A673 (cell line): Measurements from ENCODE around the gene SPTAN1. TPM values are rescaled to one million over a fixed set of nuclear protein-coding genes. Genes with fewer than 3 reads are reported as not detected.
"Not testable (repeated sequence)": the region's sequence is repeated elsewhere in the genome, so short reads cannot be mapped to it uniquely, and the experiment has no call there.

Experiments used
- BruUV-seq: library from RNA; stranded (reverse); fragments of 400-500 nt; replicated peaks from 2 replicates; lab custom pipeline; 2021; lab: Mats Ljungman, UMichigan
- CTCF ChIA-PET: fragments of 300-600 bp; sonication (Branson Sonifier 250); formaldehyde crosslinking; loops from one replicate; lab custom pipeline; 2022; ENCODE audit warnings: antibody characterized with exemption; lab: Charles Lee
- POLR2A ChIA-PET: fragments of 300-600 bp; sonication (Branson Sonifier 250); formaldehyde crosslinking; loops from one replicate; lab custom pipeline; 2022; ENCODE audit warnings: antibody characterized with exemption; ENCODE audit not compliant: low non-redundant PET; lab: Charles Lee
- DNase-seq: peaks from one replicate; pipeline ENCODE4 v3.0.0-alpha.2; 2015; ENCODE audit warnings: low spot score
- H3K27ac ChIP-seq: fragments of 200-600 bp; sonication (generic); 2 replicates; pipeline ENCODE4 v1.5.1; 2016; ENCODE audit warnings: mixed run types, low read depth, mild to moderate bottlenecking, mixed read lengths, antibody characterized with exemption, low read length; ENCODE audit not compliant: poor library complexity, severe bottlenecking
- H3K27me3 ChIP-seq: fragments of 200-600 bp; sonication (generic); replicated peaks from 2 replicates; pipeline ENCODE4 v1.6.1; 2017; ENCODE audit warnings: mixed run types, low read depth, mild to moderate bottlenecking, mixed read lengths, antibody characterized with exemption, low read length; ENCODE audit not compliant: insufficient read depth, poor library complexity
- H3K36me3 ChIP-seq: fragments of 200-600 bp; sonication (generic); 2 replicates; pipeline ENCODE4 v1.6.1; 2016; ENCODE audit warnings: mixed run types, mild to moderate bottlenecking, mixed read lengths, antibody characterized with exemption, low read length; ENCODE audit not compliant: insufficient read depth, poor library complexity, severe bottlenecking
- H3K4me1 ChIP-seq: fragments of 200-600 bp; sonication (generic); 2 replicates; pipeline ENCODE4 v1.6.1; 2017; ENCODE audit warnings: mixed run types, mild to moderate bottlenecking, mixed read lengths, antibody characterized with exemption, low read length; ENCODE audit not compliant: insufficient read depth, poor library complexity, severe bottlenecking
- H3K4me3 ChIP-seq: fragments of 200-600 bp; sonication (generic); 2 replicates; pipeline ENCODE4 v1.5.1; 2016; ENCODE audit warnings: low read depth, mixed run types, mild to moderate bottlenecking, mixed read lengths, low read length; ENCODE audit not compliant: poor library complexity, severe bottlenecking
- H3K9me3 ChIP-seq: fragments of 200-600 bp; sonication (generic); 2 replicates; pipeline ENCODE4 v1.6.1; 2016; ENCODE audit warnings: mixed run types, low read depth, mild to moderate bottlenecking, mixed read lengths, antibody characterized with exemption, low read length; ENCODE audit not compliant: poor library complexity, severe bottlenecking
- CTCF ChIP-seq: fragments of 300-800, 200-600 bp; sonication (generic); conservative IDR thresholded peaks from 2 replicates; pipeline ENCODE4 v1.5.1; 2017; ENCODE audit warnings: low read depth, mild to moderate bottlenecking, antibody characterized with exemption, low read length, moderate library complexity, mixed read lengths
- EZH2 ChIP-seq: fragments of 200-600 bp; sonication (generic); IDR thresholded peaks from 2 replicates; pipeline ENCODE4 v1.6.1; 2017; ENCODE audit warnings: borderline replicate concordance, low read depth, mild to moderate bottlenecking, mixed read lengths, antibody characterized with exemption, low read length; ENCODE audit not compliant: poor library complexity, severe bottlenecking
- intact Hi-C: fragments of 100-400 bp; cut with micrococcal nuclease; formaldehyde crosslinking; loops from one replicate; pipeline ENCODE4 v1.10.0; 2022; ENCODE audit not compliant: unreplicated experiment
- total RNA-seq: library from RNA; stranded (reverse); gene quantifications from 2 replicates; pipeline ENCODE4 v1.2.3, GENCODE V29; 2021

The SPTAN1 gene
- total RNA-seq, 1 experiment from 2014 or later = 262 TPM

DNA sequence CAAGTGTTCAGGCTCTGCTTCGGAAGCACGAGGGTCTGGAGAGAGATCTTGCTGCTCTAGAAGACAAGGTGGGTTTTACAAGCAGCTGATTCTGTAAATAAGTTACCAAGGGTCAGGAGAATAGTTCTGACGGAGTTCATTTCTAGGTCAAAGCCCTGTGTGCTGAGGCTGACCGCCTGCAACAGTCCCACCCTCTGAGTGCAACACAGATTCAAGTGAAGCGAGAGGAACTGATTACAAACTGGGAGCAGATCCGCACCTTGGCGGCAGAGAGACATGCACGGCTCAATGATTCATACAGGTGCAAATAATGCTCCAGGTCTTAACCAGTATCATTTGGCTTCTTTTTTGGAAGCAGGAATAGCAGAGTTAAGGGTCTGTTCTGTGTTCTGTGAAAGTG lies 24.8 kb downstream of the SPTAN1 start:
- intact Hi-C loops = loop anchor here (5.0 kb wide), 1 partner anchor 35 kb away; no protein-coding TSS in a partner anchor
- no peak for DNase-seq
- TF ChIP-seq CTCF (no peak), EZH2 (no peak)
- no peak overlapping the region for H3K4me3 ChIP-seq
- H3K9me3 ChIP-seq = no peaks in the 10 kb centered on the region
- POLR2A ChIA-PET = no interaction called here
- TSS peak; percentile 38 for BruUV-seq
- H3K4me1 ChIP-seq = peaks cover 3% of the 10 kb centered on the region
- H3K27me3 ChIP-seq = no peaks in the 10 kb centered on the region
- no peak overlapping the region for H3K27ac ChIP-seq
- H3K36me3 ChIP-seq = peaks cover 89% of the 10 kb centered on the region
- CTCF ChIA-PET = no interaction called here

- no peaks in the 10 kb centered on the region for H3K9me3 ChIP-seq
- peaks cover 99% of the 10 kb centered on the region for H3K36me3 ChIP-seq
- DNase-seq = no peak
- no TSS peak for BruUV-seq
- no peaks in the 10 kb centered on the region for H3K27me3 ChIP-seq
- H3K4me3 ChIP-seq = no peak overlapping the region
- ChIA-PET POLR2A (no interaction called here), CTCF (no interaction called here)
- intact Hi-C loops = loop anchor here (5.0 kb wide), 1 partner anchor 33 kb away; no protein-coding TSS in a partner anchor
- no peak for TF ChIP-seq CTCF
- H3K4me1 ChIP-seq = peaks cover 3% of the 10 kb centered on the region
- no peak overlapping the region for H3K27ac ChIP-seq
Observed at GRCh38 chr9:128579194-128579593, 26.8 kb downstream of the SPTAN1 start.

DNA sequence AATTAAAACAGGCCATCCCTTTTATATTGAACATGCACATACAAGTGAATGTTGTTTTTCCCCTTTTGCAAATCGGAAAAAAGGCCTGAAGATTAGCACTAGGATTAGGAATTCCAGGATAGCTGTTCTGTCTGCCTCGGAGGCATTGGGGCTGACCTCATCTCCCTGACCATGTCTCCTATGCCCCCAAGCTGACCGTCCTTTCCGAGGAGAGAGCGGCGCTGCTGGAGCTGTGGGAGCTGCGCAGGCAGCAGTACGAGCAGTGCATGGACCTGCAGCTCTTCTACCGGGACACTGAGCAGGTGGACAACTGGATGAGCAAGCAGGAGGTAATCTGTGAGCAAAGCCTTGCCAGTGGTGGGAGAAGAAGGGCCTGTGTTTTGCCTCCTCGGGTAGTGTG lies 28.3 kb downstream of the SPTAN1 start:
- CTCF ChIA-PET = interaction anchor here (0.6 kb wide), 1 partner anchor 630 kb away, joined by 3 read pairs; no protein-coding TSS in a partner anchor
- Histone ChIP-seq H3K27me3 (no peaks in the 10 kb centered on the region), H3K4me1 (no peaks in the 10 kb centered on the region), H3K4me3 (no peak overlapping the region), H3K36me3 (peaks cover 100% of the 10 kb centered on the region), H3K9me3 (no peaks in the 10 kb centered on the region), H3K27ac (no peak overlapping the region)
- intact Hi-C loops = no loop called here
- no peak for DNase-seq
- TF ChIP-seq EZH2 (no peak), CTCF (no peak)
- no TSS peak for BruUV-seq
- POLR2A ChIA-PET = no interaction called here

DNA sequence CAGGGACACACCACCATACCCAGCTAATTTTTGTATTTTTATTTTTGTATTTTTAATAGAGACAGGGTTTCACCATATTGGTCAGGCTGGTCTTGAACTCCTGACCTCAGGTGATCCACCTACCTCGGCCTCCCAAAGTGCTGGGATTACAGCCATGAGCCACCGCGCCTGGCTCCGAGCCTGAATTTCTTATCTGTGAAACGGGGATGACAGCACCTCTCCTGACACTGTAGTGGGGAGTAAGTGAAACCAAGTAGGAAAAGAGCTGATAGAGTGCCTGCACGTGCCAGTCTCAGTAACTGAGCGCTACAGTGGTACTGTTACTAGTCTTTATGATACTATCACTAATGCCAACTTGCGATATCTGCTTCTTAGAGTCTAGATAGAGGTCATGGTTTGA lies 32.8 kb downstream of the SPTAN1 start:
- H3K9me3 ChIP-seq, H3K27ac ChIP-seq, BruUV-seq, CTCF ChIA-PET, H3K4me3 ChIP-seq, intact Hi-C loops, H3K27me3 ChIP-seq, H3K4me1 ChIP-seq, POLR2A ChIA-PET, DNase-seq: not testable (repeated sequence)
- H3K36me3 ChIP-seq = peaks cover 92% of the 10 kb centered on the region

- H3K36me3 ChIP-seq = peaks cover 88% of the 10 kb centered on the region
- H3K4me3 ChIP-seq, H3K4me1 ChIP-seq, H3K9me3 ChIP-seq, BruUV-seq, H3K27me3 ChIP-seq, H3K27ac ChIP-seq, intact Hi-C loops, DNase-seq: not testable (repeated sequence)
- ChIA-PET CTCF (interaction anchor here (0.7 to 0.8 kb wide), 3 partner anchors 31 to 1288 kb away, joined by 3 to 4 read pairs (median 3); no protein-coding TSS in a partner anchor), POLR2A (interaction anchor here (0.6 kb wide), 1 partner anchor 24 kb away, joined by 6 read pairs; no protein-coding TSS in a partner anchor)
Observed at GRCh38 chr9:128586934-128587333, 34.5 kb downstream of the SPTAN1 start.
